Hematopoietic multipotent progenitor cell (in vitro differentiated cells): ENCODE measurements around the gene PGGHG. TPM values are rescaled to one million over a fixed set of nuclear protein-coding genes. Genes with fewer than 3 reads are reported as not detected.
"Not testable (repeated sequence)": the region's sequence is repeated elsewhere in the genome, so short reads cannot be mapped to it uniquely, and the experiment has no call there.

Experiments
- DNase-seq, 3 donors: peaks; one replicate each; pipeline ENCODE4 v3.0.0-alpha.2; 2011 to 2015; ENCODE audit warnings: low read depth in 2 of 3, low spot score in 2 of 3
- total RNA-seq: library from RNA; depleted of rRNA; stranded (reverse); fragments of >200 nt; gene quantifications from one replicate; pipeline ENCODE4 v1.2.3, GENCODE V29; 2012

The PGGHG gene
- total RNA-seq, 1 donor: 35.3 TPM

- no peak for DNase-seq
Measured at GRCh38 chr11:296171-297050, 7.5 kb downstream of the PGGHG start.

- no peak for DNase-seq
Measured at GRCh38 chr11:297051-297585, 8.2 kb downstream of the PGGHG start.

GRCh38 chr11:297586-298405, 8.9 kb downstream of the PGGHG start:
- DNase-seq: no peak

GRCh38 chr11:298406-299065, 9.6 kb downstream of the PGGHG start:
- no peak for DNase-seq

GRCh38 chr11:299081-299891, 10.4 kb downstream of the PGGHG start, which contains the start of gene IFITM5:
IFITM5 (minus strand) TSS chr11:299526; CDS start chr11:299490, 36 bp downstream.
- no peak for DNase-seq

GRCh38 chr11:299951-300735, 11.2 kb downstream of the PGGHG start:
- peak in 2 of 3 donors; percentile 70 to 79 for DNase-seq

GRCh38 chr11:303363-303762, 14.4 kb downstream of the PGGHG start:
- peak in 1 of 3 donors; percentile 29 for DNase-seq

- DNase-seq: no peak
Measured at GRCh38 chr11:304061-304506, 15.2 kb downstream of the PGGHG start.

GRCh38 chr11:304915-305843, 16.3 kb downstream of the PGGHG start:
- DNase-seq: peak in 2 of 3 donors; percentile 63 to 87

GRCh38 chr11:305844-306211, 16.9 kb downstream of the PGGHG start:
- DNase-seq: no peak

GRCh38 chr11:306645-307371, 17.9 kb downstream of the PGGHG start:
- DNase-seq: no peak

- DNase-seq: peak in 2 of 3 donors; percentile 50 to 54
Measured at GRCh38 chr11:307766-308708, 19.1 kb downstream of the PGGHG start, which contains the start of gene IFITM2. IFITM2 (plus strand) TSS chr11:307816; CDS start chr11:308193, 377 bp downstream.

- not testable (repeated sequence) for DNase-seq
Measured at GRCh38 chr11:308740-309665, 20.1 kb downstream of the PGGHG start.

GRCh38 chr11:309979-310572, 21.1 kb downstream of the PGGHG start:
- not testable (repeated sequence) for DNase-seq
